ENCODE measurements around the gene NSG1.
A peak's percentile ranks its signal among the peaks of the same experiment; 100 is the strongest.

Gene NSG1

GRCh38 chr4:4386736-4387392 is at the start of gene NSG1:
NSG1 (plus strand) TSS chr4:4387102; CDS start chr4:4387630, 528 bp downstream.
- DNase-seq (ENCODE audit: low read depth in 2 of 2): no peak

- DNase-seq (ENCODE audit: low read depth in 2 of 2): no peak
These were observed 48.5 kb upstream of the NSG1 start for GRCh38 chr4:4338210-4339001.

- DNase-seq (ENCODE audit: low read depth in 2 of 2): no peak
These were observed 47.3 kb upstream of the NSG1 start for GRCh38 chr4:4339504-4340085.

GRCh38 chr4:4341861-4342650 is 44.8 kb upstream of the NSG1 start:
- DNase-seq (ENCODE audit: low read depth in 2 of 2): no peak

- DNase-seq (ENCODE audit: low read depth in 2 of 2): no peak
These were observed 43.9 kb upstream of the NSG1 start for GRCh38 chr4:4343038-4343437.

- no peak for DNase-seq (ENCODE audit: low read depth in 2 of 2)
These were observed 41.9 kb upstream of the NSG1 start for GRCh38 chr4:4344915-4345527.

GRCh38 chr4:4347585-4347984 is 39.3 kb upstream of the NSG1 start:
- DNase-seq (ENCODE audit: low read depth in 2 of 2): no peak

GRCh38 chr4:4348585-4348984 is 38.3 kb upstream of the NSG1 start:
- peak; percentile 1 to 2 for DNase-seq (ENCODE audit: low read depth in 2 of 2)

- no peak for DNase-seq (ENCODE audit: low read depth in 2 of 2)
These were observed 37.0 kb upstream of the NSG1 start for GRCh38 chr4:4349867-4350266.

- no peak for DNase-seq (ENCODE audit: low read depth in 2 of 2)
These were observed 36.0 kb upstream of the NSG1 start for GRCh38 chr4:4350909-4351308.

GRCh38 chr4:4355302-4355701 is 31.6 kb upstream of the NSG1 start:
- DNase-seq (ENCODE audit: low read depth in 2 of 2): no peak

- no peak for DNase-seq (ENCODE audit: low read depth in 2 of 2)
These were observed 30.5 kb upstream of the NSG1 start for GRCh38 chr4:4356106-4357041.

- DNase-seq (ENCODE audit: low read depth in 2 of 2): no peak
These were observed 28.6 kb upstream of the NSG1 start for GRCh38 chr4:4358093-4358854.

- DNase-seq (ENCODE audit: low read depth in 2 of 2): no peak
These were observed 25.0 kb upstream of the NSG1 start for GRCh38 chr4:4361883-4362282.

- DNase-seq (ENCODE audit: low read depth in 2 of 2): no peak
These were observed 23.8 kb upstream of the NSG1 start for GRCh38 chr4:4362991-4363697.

- no peak for DNase-seq (ENCODE audit: low read depth in 2 of 2)
These were observed 22.8 kb upstream of the NSG1 start for GRCh38 chr4:4364061-4364460.

GRCh38 chr4:4364486-4365208 is 22.3 kb upstream of the NSG1 start:
- no peak for DNase-seq (ENCODE audit: low read depth in 2 of 2)

GRCh38 chr4:4368809-4369580 is 17.9 kb upstream of the NSG1 start:
- no peak for DNase-seq (ENCODE audit: low read depth in 2 of 2)

Measured in stimulated activated CD8-positive, alpha-beta memory T cell treated with anti-CD3 and anti-CD28 coated beads, Interleukin-2, amount 100 ng/mL, for 1 hour (primary cell).